Heart left ventricle (tissue), 16 donors: ENCODE results near the gene ST7. TPM values are rescaled to one million over a fixed set of nuclear protein-coding genes. Genes with fewer than 3 reads are reported as not detected.

Experiments
- ATAC-seq, 4 donors: fragments of 200-7000 bp; cut with Tn5 transposase; one replicate each; pipeline ENCODE4 v1.9.1; 2020 to 2022; ENCODE audit warnings: moderate library complexity in 4 of 4, mild to moderate bottlenecking in 3 of 4, moderate number of reproducible peaks in 1 of 4
- DNase-seq, 5 donors: peaks; one replicate each; pipeline ENCODE4 v3.0.0-alpha.2; 2020
- H3K27ac ChIP-seq, 12 donors: fragments of 200-600 bp; sonication (generic) in 4 of 12; one replicate each; pipeline versions ENCODE4 v1.5.0 to v1.8.0; 2016 to 2022; ENCODE audit warnings: mild to moderate bottlenecking in 2 of 12
- H3K27me3 ChIP-seq, 9 donors: fragments of 200-600 bp; sonication (generic) in 2 of 9; one replicate each; pipeline versions ENCODE4 v1.5.1 to v1.8.0; 2016 to 2022; ENCODE audit warnings: mild to moderate bottlenecking in 3 of 9
- H3K36me3 ChIP-seq, 9 donors: fragments of 200-600 bp; sonication (generic) in 2 of 9; one replicate each; pipeline versions ENCODE4 v1.5.0 to v1.8.0; 2018 to 2022; ENCODE audit warnings: mild to moderate bottlenecking in 2 of 9
- H3K4me1 ChIP-seq, 12 donors: fragments of 200-600 bp; sonication (generic) in 4 of 12; one replicate each; pipeline versions ENCODE4 v1.5.0 to v1.8.0; 2016 to 2022; ENCODE audit warnings: mild to moderate bottlenecking in 3 of 12
- H3K4me3 ChIP-seq, 12 donors: fragments of 200-600 bp; sonication (generic) in 4 of 12; one replicate each; pipeline versions ENCODE4 v1.5.0 to v1.8.0; 2017 to 2022; ENCODE audit warnings: mild to moderate bottlenecking in 9 of 12, moderate library complexity in 4 of 12
- H3K9me3 ChIP-seq, 12 donors: fragments of 200-600 bp; sonication (generic) in 4 of 12; one replicate each; pipeline versions ENCODE4 v1.5.0 to v1.8.0; 2016 to 2022; ENCODE audit warnings: mild to moderate bottlenecking in 1 of 12
- CTCF ChIP-seq, 12 donors: fragments of 200-600 bp; sonication (generic) in 4 of 12; IDR thresholded peaks; one replicate each; pipeline versions ENCODE4 v1.5.0 to v1.8.0; 2018 to 2022; ENCODE audit warnings: antibody characterized with exemption in 12 of 12, mild to moderate bottlenecking in 5 of 12
- POLR2A ChIP-seq, 2 donors: fragments of 450-650 bp; IDR thresholded peaks; one replicate each; pipeline ENCODE4 v1.6.1; 2017; ENCODE audit warnings: antibody characterized with exemption in 2 of 2, mild to moderate bottlenecking in 2 of 2, moderate library complexity in 2 of 2
- WGBS, 4 donors: extraction: QIAGEN DNeasy Blood & Tissue Kit in 2 of 4; methylation state at CpG; one replicate each; pipeline versions ENCODE4 v1.1.5 to v1.1.7; 2013 to 2018; 5-methylcytosine and 5-hydroxymethylcytosine counted together
- intact Hi-C, 10 donors: fragments of 100-400 bp; cut with DNase I; formaldehyde crosslinking; loops; one replicate each; pipeline versions ENCODE4 v1.11.1 to v1.14.2; 2022
- polyA plus RNA-seq, 2 donors: library from polyadenylated mRNA; stranded (reverse); fragments of 200-250 nt; gene quantifications; one replicate each; pipeline ENCODE4 v1.2.3, GENCODE V29; 2013
- total RNA-seq, 9 donors: library from RNA; depleted of rRNA in 2 of 9; stranded (reverse); fragments of >200 nt in 2 of 9; fragmentation: NEBNext Ultra II Directional in 3 of 9; extraction: Animal tissue kit (Norgen Biotek cat#: 25700) in 3 of 9; gene quantifications; one replicate each; pipeline versions ENCODE4 v1.1.0 to v1.2.4, GENCODE V29; 2016 to 2023
- donor health status: ischemic (EF 13 %, LVEDD 7.1; RV severe dilation, severe dysfunction).
- donor health status: healthy with polysubstance abuse.
- donor health status: DM: no; HTN: yes; CAD: no.
- donor health status: DM: no; HTN: no; CAD: no.
- donor health status: ischemic (EF 25% LVEDD 6.9; RV normal size, moderate dysfunction).
- donor health status: ischemic (EF 25% LVEDD 5.7; RV mildly dilated, moderate dysfunction).
- donor health status: healthy.
- donor health status: DM: yes; HTN: yes; CAD: no.
- donor health status: ischemic (EF 35%, LVEDD 5.7; RV mildly dilated, moderate dysfunction).
- donor health status: nonischemic (EF 11% LVEDD 7.7; RV severe dilation, severe dysfunction).
- donor health status: DM: yes; HTN: yes; CAD: no.
- donor health status: PGD.
- donor health status: ischemic (EF 29% LVEDD 5.4; RV normal size, mild dysfunction).
- donor health status: nonischemic (EF 23%, LVEDD 6.1; RV moderate dilation, normal function).

The ST7 gene
- total and polyA plus RNA-seq, 11 donors = 16.0 to 41.3 (median 25.5) TPM

- DNase-seq (no peak), ATAC-seq (no peak)
- intact Hi-C loops = no loop called here
- Histone ChIP-seq H3K4me3 (no peak overlapping the region), H3K27ac (no peak overlapping the region), H3K4me1 (no peaks in the 10 kb centered on the region), H3K9me3 (no peaks in the 10 kb centered on the region), H3K27me3 (no peaks in the 10 kb centered on the region), H3K36me3 (no peaks in the 10 kb centered on the region)
- TF ChIP-seq POLR2A (IDR thresholded peaks at IDR 0.05) (no peak), CTCF (IDR thresholded peaks at IDR 0.05) (no peak)
- WGBS, 4 donors = 0 to 64% (median 36%) methylated on average over 1 of the region's 1 CpG
These were observed 306.3 kb downstream of the ST7 start for GRCh38 chr7:117259615-117260014.

- ATAC-seq = no peak
- intact Hi-C loops = no loop called here
- TF ChIP-seq POLR2A (IDR thresholded peaks at IDR 0.05) = no peak
- TF ChIP-seq CTCF (IDR thresholded peaks at IDR 0.05) = no peak
- H3K27ac ChIP-seq = no peak overlapping the region
- no peaks in the 10 kb centered on the region for H3K4me1 ChIP-seq
- no peak for DNase-seq
- 93 to 98% (median 94%) methylated on average over 2 of the region's 2 CpGs for WGBS, 4 donors
- H3K4me3 ChIP-seq = no peak overlapping the region
- peaks cover 0 to 4% (median 0%) of the 10 kb centered on the region in 9 donors for H3K27me3 ChIP-seq
- no peaks in the 10 kb centered on the region for H3K9me3 ChIP-seq
- no peaks in the 10 kb centered on the region for H3K36me3 ChIP-seq
These were observed 309.2 kb downstream of the ST7 start for GRCh38 chr7:117262546-117262945.

GRCh38 chr7:117264716-117265115 is 311.4 kb downstream of the ST7 start:
- no peaks in the 10 kb centered on the region for H3K4me1 ChIP-seq
- no peak overlapping the region for H3K27ac ChIP-seq
- H3K36me3 ChIP-seq = no peaks in the 10 kb centered on the region
- 0 to 97% (median 20%) methylated on average over 1 of the region's 1 CpG for WGBS, 4 donors
- H3K4me3 ChIP-seq = no peak overlapping the region
- ATAC-seq = no peak
- H3K9me3 ChIP-seq = no peaks in the 10 kb centered on the region
- no peak for TF ChIP-seq CTCF (IDR thresholded peaks at IDR 0.05)
- no peak for TF ChIP-seq POLR2A (IDR thresholded peaks at IDR 0.05)
- peaks cover 0 to 4% (median 0%) of the 10 kb centered on the region in 9 donors for H3K27me3 ChIP-seq
- no peak for DNase-seq
- intact Hi-C loops = no loop called here

- TF ChIP-seq CTCF (IDR thresholded peaks at IDR 0.05) (no peak), POLR2A (IDR thresholded peaks at IDR 0.05) (no peak)
- WGBS, 4 donors = 76 to 85% (median 81%) methylated on average over 5 of the region's 5 CpGs
- H3K4me3 ChIP-seq = no peak overlapping the region
- H3K27me3 ChIP-seq = peaks cover 0 to 4% (median 0%) of the 10 kb centered on the region in 9 donors
- DNase-seq = no peak
- no peak overlapping the region for H3K27ac ChIP-seq
- ATAC-seq = no peak
- H3K9me3 ChIP-seq = no peaks in the 10 kb centered on the region
- intact Hi-C loops = no loop called here
- H3K4me1 ChIP-seq = no peaks in the 10 kb centered on the region
- no peaks in the 10 kb centered on the region for H3K36me3 ChIP-seq
These were observed 316.1 kb downstream of the ST7 start for GRCh38 chr7:117269417-117269816.
